ENCODE measurements around the gene PJVK.
"Not testable (repeated sequence)": the region's sequence is repeated elsewhere in the genome, so short reads cannot be mapped to it uniquely, and the experiment has no call there.

The PJVK gene

GRCh38 chr2:178441426-178441825 lies 9.8 kb upstream of the PJVK start:
- DNase-seq, result no peak

GRCh38 chr2:178448968-178449661 lies 2.1 kb upstream of the PJVK start:
- DNase-seq, result no peak

GRCh38 chr2:178449700-178450523 lies 1.3 kb upstream of the PJVK start:
- no peak for DNase-seq

GRCh38 chr2:178450524-178450773 lies 729 bp upstream of the PJVK start:
- no peak for DNase-seq

- no peak for DNase-seq
Measured at GRCh38 chr2:178452334-178452733, 1.2 kb downstream of the PJVK start.

GRCh38 chr2:178452870-178453269 lies 1.7 kb downstream of the PJVK start:
- DNase-seq, result no peak

GRCh38 chr2:178455947-178456346 lies 4.8 kb downstream of the PJVK start:
- no peak for DNase-seq

GRCh38 chr2:178457390-178457886 lies 6.3 kb downstream of the PJVK start:
- no peak for DNase-seq

- no peak for DNase-seq
Measured at GRCh38 chr2:178469219-178469849, 18.2 kb downstream of the PJVK start.

GRCh38 chr2:178471313-178471712 lies 20.1 kb downstream of the PJVK start:
- not testable (repeated sequence) for DNase-seq

- DNase-seq, result no peak
Measured at GRCh38 chr2:178473373-178473772, 22.2 kb downstream of the PJVK start.

- DNase-seq, result no peak
Measured at GRCh38 chr2:178473931-178474330, 22.8 kb downstream of the PJVK start.

GRCh38 chr2:178474560-178474959 lies 23.4 kb downstream of the PJVK start:
- no peak for DNase-seq

- DNase-seq, result no peak
Measured at GRCh38 chr2:178476477-178476876, 25.3 kb downstream of the PJVK start.

- peak; percentile 11 for DNase-seq
Measured at GRCh38 chr2:178477443-178478129, 26.4 kb downstream of the PJVK start.

GRCh38 chr2:178478130-178478438 lies 26.9 kb downstream of the PJVK start:
- no peak for DNase-seq

- DNase-seq, result peak; percentile 80
Measured at GRCh38 chr2:178478439-178479274, 27.5 kb downstream of the PJVK start, which contains the start of gene FKBP7. Gene FKBP7, minus strand, starts transcription at chr2:178478600. Its CDS starts 101 bp downstream, at chr2:178478499.

GRCh38 chr2:178479275-178479616 lies 28.1 kb downstream of the PJVK start:
- no peak for DNase-seq

- DNase-seq, result no peak
Measured at GRCh38 chr2:178479758-178480226, 28.6 kb downstream of the PJVK start.

- peak; percentile 76 for DNase-seq
Measured at GRCh38 chr2:178480227-178481181, 29.3 kb downstream of the PJVK start, which contains the start of gene PLEKHA3. Gene PLEKHA3, plus strand, starts transcription at chr2:178480457. Its CDS starts 413 bp downstream, at chr2:178480870.

GRCh38 chr2:178482437-178482836 lies 31.3 kb downstream of the PJVK start:
- no peak for DNase-seq
